Hippocampal formation (tissue), 2 donors: ENCODE data around the gene SRA1.
"Not testable (repeated sequence)": the region's sequence is repeated elsewhere in the genome, so short reads cannot be mapped to it uniquely, and the experiment has no call there.

ENCODE experiments used
- DNase-seq, 2 donors: peaks; one replicate each; lab custom pipeline; 2025; lab: John Stamatoyannopoulos, UW

SRA1 gene

GRCh38 chr5:140557136-140557805 lies at the start of gene SRA1:
Gene SRA1 (minus strand): TSS chr5:140557473. CDS start chr5:140557452, 21 bp downstream.
- DNase-seq = peak; percentile 83 to 92

GRCh38 chr5:140607031-140607430 lies 49.8 kb upstream of the SRA1 start:
- no peak for DNase-seq

- DNase-seq = no peak
Measured at GRCh38 chr5:140605879-140606278, 48.6 kb upstream of the SRA1 start.

GRCh38 chr5:140603734-140604133 lies 46.5 kb upstream of the SRA1 start:
- DNase-seq = no peak

GRCh38 chr5:140603446-140603698 lies 46.1 kb upstream of the SRA1 start:
- not testable (repeated sequence) for DNase-seq

- DNase-seq = no peak
Measured at GRCh38 chr5:140602147-140602546, 44.9 kb upstream of the SRA1 start.

GRCh38 chr5:140600096-140600495 lies 42.8 kb upstream of the SRA1 start:
- no peak for DNase-seq

GRCh38 chr5:140598836-140599235 lies 41.6 kb upstream of the SRA1 start:
- no peak for DNase-seq

GRCh38 chr5:140596321-140596741 lies 39.1 kb upstream of the SRA1 start:
- peak in 1 of 2 donors; percentile 24 for DNase-seq

- peak; percentile 16 to 21 for DNase-seq
Measured at GRCh38 chr5:140595538-140596300, 38.4 kb upstream of the SRA1 start.

GRCh38 chr5:140594169-140594568 lies 36.9 kb upstream of the SRA1 start:
- no peak for DNase-seq

- DNase-seq = not testable (repeated sequence)
Measured at GRCh38 chr5:140593070-140593469, 35.8 kb upstream of the SRA1 start.

GRCh38 chr5:140591747-140592372 lies 34.6 kb upstream of the SRA1 start:
- DNase-seq = no peak

- no peak for DNase-seq
Measured at GRCh38 chr5:140590861-140591260, 33.6 kb upstream of the SRA1 start.

GRCh38 chr5:140588311-140589070 lies 31.2 kb upstream of the SRA1 start:
- DNase-seq = no peak

GRCh38 chr5:140587495-140587894 lies 30.2 kb upstream of the SRA1 start:
- no peak for DNase-seq

- DNase-seq = not testable (repeated sequence)
Measured at GRCh38 chr5:140579188-140579747, 22.0 kb upstream of the SRA1 start.

GRCh38 chr5:140576776-140577201 lies 19.5 kb upstream of the SRA1 start:
- DNase-seq = no peak

- DNase-seq = peak in 1 of 2 donors; percentile 21
Measured at GRCh38 chr5:140575309-140575708, 18.0 kb upstream of the SRA1 start.

- DNase-seq = no peak
Measured at GRCh38 chr5:140574165-140574564, 16.9 kb upstream of the SRA1 start.

- no peak for DNase-seq
Measured at GRCh38 chr5:140573683-140574082, 16.4 kb upstream of the SRA1 start.

- no peak for DNase-seq
Measured at GRCh38 chr5:140571105-140571504, 13.8 kb upstream of the SRA1 start.
